Activated CD4-positive, alpha-beta T cell treated with anti-CD3 and anti-CD28 coated beads, Interleukin-2, Interleukin-4, amounts not matched to agents 100 ng/mL and 50 ng/mL, durations not matched to agents 16 hours and 8 hours (primary cell): ENCODE measurements around the gene TOGARAM1.

Source experiments
- DNase-seq: peaks from one replicate; pipeline ENCODE4 v3.0.0-alpha.2; 2020; ENCODE audit warnings: low spot score

TOGARAM1 gene, protein sequence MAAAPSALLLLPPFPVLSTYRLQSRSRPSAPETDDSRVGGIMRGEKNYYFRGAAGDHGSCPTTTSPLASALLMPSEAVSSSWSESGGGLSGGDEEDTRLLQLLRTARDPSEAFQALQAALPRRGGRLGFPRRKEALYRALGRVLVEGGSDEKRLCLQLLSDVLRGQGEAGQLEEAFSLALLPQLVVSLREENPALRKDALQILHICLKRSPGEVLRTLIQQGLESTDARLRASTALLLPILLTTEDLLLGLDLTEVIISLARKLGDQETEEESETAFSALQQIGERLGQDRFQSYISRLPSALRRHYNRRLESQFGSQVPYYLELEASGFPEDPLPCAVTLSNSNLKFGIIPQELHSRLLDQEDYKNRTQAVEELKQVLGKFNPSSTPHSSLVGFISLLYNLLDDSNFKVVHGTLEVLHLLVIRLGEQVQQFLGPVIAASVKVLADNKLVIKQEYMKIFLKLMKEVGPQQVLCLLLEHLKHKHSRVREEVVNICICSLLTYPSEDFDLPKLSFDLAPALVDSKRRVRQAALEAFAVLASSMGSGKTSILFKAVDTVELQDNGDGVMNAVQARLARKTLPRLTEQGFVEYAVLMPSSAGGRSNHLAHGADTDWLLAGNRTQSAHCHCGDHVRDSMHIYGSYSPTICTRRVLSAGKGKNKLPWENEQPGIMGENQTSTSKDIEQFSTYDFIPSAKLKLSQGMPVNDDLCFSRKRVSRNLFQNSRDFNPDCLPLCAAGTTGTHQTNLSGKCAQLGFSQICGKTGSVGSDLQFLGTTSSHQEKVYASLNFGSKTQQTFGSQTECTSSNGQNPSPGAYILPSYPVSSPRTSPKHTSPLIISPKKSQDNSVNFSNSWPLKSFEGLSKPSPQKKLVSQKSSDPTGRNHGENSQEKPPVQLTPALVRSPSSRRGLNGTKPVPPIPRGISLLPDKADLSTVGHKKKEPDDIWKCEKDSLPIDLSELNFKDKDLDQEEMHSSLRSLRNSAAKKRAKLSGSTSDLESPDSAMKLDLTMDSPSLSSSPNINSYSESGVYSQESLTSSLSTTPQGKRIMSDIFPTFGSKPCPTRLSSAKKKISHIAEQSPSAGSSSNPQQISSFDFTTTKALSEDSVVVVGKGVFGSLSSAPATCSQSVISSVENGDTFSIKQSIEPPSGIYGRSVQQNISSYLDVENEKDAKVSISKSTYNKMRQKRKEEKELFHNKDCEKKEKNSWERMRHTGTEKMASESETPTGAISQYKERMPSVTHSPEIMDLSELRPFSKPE (N-terminal part only)

DNA sequence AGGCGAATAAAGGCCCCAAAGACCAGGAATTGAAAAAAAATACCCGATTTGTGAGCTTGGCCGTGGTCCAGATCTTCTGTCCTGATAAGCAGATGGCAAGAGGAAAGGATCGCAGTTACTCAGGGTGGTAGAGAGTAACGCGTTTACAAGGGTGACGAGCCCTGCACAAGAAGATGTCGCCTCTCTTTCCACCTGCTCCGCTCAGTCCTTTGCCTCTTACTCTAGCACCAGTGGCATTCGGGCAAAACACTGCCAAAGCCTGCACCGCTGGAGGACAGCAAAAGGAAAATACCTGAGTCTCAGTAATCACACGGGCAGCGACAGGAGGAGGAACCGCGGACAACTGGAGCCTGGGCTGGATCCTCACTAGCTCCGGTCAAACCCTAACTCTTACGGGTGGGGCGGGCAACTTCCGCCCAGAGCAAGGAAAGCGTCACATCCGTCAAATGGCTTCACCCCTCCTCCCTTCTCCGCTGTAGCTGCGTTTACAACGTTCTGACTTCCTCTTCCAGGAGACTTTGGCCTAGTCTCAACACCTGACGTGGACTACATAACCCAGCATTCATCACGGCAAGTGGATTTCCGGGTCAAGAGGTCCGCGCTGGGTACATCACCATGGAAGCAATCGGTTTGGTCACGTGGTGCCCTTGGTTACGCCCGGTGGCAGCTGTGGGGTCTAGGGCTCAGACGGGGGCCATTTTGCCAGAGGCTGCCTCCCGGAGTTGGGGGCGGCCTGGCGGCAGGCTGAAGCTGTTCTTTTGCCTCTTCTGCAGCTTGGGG, at the start of gene TOGARAM1, which contains the start of gene KLHL28:
Gene TOGARAM1 (plus strand): TSS at position 637 of the 780 bp plus-strand sequence. CDS start 232 bp downstream, outside the sequence.
Gene KLHL28 (minus strand): TSS at position 394 of the 780 bp plus-strand sequence. CDS start 16,019 bp downstream, outside the sequence.
- DNase-seq: peak; percentile 99

DNA sequence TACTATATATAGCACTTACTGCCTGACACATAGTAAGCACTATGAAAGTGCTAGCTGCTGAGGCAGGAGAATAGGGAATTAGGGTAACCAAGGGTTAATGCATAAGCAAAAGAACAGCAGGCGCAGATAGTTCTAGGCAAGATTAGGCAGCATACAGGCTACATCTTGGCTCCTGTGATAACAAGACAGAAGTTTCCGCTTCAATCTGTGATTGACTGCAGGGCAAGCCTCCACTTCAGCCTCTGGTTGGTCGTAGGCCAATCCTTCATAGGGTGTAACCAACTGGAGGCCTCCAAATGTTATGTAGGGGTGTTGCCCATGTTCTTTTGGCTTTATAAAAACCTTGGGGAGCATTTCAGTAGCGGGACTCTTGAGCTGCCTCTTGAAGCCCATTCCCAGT, 47.1 kb upstream of the TOGARAM1 start:
- DNase-seq: no peak

DNA sequence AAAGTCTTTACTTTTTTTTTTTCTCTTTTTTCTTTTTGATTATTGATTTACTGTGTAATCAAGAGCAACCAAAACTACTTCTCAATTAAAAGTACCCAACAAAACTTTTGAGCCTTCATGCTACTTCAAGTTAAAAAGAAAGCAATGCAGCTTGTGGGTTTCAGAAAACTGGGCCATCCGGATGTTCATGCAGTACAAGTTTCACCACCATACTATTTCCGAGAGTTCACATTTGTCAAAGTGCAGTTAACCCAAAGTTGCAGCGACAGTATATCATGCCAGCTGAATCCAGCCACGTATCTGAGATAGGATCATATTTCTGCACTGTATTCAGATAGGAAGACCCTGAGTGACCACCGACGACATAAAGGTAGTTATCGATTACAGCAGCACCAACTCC, 33.2 kb upstream of the TOGARAM1 start:
- DNase-seq: peak; percentile 6

DNA sequence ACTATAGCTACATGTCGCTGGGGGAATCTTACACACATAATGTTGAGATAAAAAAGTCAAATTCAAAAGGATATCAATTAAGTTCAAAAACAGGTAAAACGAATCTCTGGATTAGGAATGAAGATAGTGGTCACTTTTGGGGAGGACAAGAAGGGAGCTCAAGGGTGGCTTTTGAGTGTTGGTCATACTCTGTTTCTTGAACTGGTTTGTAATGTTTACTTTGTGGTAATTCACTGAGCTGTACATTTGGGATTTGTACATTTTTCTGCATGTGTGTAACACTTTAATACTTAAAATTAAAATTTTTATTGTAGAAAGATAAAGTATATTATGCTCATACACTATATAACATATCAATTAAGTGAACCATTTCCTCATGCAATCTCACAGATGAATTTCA, 26.8 kb upstream of the TOGARAM1 start:
- no peak for DNase-seq

DNA sequence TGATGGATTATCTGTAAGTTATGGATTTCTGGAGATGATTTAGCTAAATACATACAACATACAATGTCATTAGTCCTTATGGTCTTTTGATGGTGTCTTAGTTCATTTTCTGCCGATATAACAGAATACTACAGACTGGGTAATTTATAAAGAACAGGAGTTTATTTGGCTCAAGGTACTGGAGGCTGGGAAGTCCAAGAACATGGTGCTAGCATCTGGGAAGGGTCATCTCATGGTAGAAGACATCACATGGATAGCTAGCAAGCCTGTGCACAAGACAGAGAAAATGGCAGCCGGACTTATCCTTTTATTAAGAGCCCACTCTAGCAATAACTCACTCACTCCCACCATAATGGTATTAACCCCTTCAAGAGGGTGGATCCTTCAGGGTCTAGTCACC, 24.4 kb upstream of the TOGARAM1 start:
- no peak for DNase-seq

DNA sequence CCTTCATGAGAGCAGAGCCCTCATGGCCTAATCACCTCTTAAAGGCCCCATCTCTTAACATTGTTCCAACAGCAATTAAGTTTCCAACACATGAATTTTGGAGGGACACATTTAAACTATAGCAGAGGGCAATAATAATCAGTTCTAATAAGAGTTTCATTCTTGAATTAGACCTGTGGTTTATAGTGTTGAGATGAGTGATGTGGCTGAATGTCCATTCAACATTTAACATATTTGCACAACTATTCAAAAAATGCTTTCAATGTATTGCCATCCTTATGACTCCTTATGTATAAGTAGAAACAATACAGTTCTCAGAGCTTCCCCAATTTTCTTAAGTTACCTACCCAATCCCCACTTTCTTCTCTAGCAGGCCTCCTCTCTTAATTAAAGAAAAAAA, 21.8 kb upstream of the TOGARAM1 start:
- no peak for DNase-seq

DNA sequence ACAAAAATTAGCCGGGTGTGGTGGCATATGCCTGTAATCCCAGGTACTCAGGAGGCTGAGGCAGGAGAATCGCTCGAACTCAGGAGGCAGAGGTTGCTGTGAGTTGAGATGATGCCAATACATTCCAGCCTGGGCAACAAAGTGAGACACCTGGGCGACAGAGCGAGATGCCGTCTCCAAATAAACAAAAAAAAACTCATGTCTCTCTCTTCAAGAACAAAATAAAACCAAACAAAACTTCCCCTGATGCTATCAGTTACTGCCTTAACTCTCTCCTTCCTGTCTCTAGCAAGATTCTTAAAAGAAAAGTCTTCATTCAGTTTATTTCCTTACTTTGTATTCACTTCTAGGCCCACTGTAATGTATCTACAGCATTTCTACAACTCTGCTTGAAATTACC, 21.0 kb upstream of the TOGARAM1 start:
- no peak for DNase-seq

DNA sequence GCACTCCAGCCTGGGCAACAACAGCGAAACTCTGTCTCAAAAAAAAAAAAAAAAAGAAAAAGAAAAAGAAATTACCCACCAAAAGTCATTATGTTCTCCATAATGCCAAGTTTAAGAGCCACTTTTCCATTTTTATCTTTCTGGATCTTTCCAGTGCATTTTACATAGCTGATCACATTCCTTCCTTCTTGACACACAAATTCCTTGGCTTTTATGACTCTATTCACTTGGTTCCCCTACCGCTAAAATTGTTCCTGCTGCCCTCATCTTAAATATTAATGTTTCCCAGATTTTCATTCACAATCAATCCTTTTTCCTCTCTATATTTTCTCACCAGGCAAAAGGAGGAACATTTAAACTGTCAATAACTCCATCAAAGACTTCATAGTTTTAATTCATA, 20.4 kb upstream of the TOGARAM1 start:
- DNase-seq: no peak

DNA sequence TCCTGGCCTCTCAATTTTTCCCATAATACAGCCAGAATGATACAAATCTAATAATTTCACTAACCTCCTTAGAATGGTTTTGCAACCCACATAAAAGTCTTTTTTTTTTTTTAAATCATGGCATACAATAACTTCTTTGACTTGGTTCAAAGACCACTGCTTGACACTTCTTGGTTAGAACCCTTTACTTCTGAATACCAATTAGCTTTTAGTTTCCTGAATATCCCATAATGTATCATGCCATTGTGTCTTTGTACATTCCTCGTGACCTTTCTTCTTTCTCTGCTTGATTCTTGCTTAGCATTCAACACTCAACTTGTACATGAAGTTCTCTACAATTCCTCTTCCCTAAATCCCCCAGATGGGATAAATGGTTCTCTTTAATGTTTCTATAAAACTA, 19.6 kb upstream of the TOGARAM1 start:
- DNase-seq: no peak

DNA sequence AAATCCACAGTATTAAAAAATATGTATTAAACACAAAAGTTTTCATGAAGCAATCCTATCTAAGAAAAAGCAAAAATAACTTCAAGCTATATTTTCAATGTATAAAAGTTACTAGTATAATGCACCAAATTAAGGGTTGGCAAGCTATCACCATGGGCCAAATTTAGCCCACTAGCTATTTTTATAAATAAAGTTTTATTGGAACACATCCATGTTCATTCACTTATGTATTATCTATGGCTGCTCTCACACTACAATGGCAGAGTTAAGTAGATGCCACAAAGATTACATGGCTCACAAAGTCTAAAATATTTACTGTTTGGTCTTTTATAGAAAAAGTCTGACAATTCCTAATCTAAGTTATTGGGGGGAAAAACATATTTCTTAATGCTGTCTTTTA, 17.9 kb upstream of the TOGARAM1 start:
- DNase-seq: no peak

DNA sequence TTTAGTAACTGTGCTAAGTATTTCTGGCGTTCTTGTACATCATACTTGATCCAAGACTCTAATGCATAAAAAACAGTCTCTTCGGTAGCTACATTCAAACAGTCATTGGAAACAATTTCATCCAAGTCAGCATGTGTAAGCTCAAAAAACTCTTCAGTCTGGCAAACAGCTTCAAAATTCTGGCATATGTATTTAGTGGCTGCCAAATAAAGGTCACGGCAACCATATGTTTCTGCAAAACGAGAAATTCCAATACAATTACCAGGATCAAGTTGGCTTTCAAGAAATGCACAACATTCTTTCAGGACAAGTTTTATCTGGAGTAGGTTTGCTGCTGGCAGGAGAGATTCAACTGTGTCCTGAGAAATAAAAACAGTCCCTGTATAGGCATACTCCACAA, 16.7 kb upstream of the TOGARAM1 start:
- DNase-seq: no peak

DNA sequence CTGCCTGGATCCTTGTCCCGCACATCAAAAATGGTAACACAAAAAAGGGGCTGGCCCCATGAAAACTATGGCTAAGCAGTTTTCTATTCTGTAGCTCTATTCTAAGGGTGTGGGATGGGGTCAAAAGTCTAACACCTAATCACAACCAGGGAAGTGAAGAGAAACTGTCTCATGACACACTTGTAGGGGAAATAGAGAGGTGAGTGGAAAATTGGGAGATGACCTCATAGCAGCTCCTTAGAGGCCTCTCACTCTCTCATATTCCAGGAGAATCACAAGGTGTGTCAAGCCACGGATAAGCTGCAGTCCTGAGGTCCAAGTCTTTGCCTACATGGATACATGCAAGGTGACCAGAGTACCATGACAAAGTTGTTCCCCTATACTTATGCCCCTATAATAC, 10.9 kb upstream of the TOGARAM1 start:
- DNase-seq: no peak

DNA sequence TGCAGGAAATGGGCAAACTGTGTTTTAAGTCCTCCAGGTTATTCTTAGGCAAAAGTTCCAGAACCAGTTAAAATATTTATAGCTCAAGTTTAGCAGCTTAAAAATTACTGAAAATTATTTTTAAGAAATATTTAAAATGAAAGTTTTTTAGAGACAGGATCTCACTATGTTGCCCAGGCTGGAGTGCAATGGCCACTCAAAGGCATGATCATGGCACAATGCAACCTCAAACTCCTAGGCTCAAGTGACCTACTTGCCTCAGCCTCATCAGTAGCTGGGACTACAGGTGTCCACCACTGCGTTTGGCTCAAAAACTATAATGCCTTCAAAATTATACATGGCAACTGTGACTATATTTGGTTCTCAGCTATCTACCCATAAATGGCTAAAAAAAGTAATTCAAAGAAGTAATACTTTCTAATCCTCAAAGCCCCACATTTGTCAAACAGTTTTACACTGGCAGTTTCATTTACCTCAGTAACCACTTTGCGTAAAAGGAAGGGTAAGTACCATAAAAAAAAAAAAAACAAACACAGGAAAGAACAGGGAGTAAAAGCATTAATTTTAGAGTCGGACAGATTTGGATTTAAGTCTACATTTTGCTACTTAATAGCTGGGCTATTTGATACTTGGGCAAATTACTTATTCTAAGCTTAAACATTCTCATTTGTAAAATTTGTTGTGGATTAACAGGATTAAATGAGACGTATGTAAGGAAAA, 9.4 kb upstream of the TOGARAM1 start:
- no peak for DNase-seq

DNA sequence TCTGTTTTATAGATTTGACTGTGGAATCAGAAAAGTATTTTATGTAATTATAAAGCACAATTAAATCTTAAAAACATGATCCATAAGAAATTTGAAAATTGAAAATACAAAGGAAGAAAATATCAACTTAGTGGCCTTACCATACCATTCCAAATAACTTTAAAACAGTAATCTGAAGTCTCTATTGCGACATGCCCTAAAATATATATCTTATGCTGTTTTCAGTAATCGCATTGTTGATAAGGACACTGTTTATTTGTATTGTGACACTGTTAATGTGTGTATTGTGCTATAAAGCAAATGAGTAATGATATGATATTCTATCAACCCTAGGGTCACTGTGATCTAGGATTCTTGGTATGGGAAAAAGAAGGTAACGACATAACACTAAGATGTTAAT, 7.2 kb upstream of the TOGARAM1 start:
- no peak for DNase-seq

DNA sequence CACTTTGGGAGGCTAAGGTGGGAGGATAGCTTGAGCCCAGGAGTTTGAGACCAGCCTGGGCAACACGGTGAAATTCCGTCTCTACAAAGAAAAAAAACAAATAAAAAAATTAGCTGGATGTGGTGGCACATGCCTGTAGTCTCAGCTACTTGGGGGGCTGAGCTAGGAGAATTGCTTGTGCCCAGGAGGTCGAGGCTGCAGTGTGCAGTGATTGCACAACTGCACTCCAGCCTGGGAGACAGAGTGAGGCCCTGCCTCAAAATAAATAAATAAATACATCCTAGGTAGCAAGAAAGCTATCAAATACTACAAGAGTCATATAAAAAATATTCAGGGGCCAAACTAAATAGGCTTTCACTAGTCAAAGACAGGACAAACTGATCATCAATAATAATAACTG, 6.5 kb upstream of the TOGARAM1 start:
- DNase-seq: no peak

DNA sequence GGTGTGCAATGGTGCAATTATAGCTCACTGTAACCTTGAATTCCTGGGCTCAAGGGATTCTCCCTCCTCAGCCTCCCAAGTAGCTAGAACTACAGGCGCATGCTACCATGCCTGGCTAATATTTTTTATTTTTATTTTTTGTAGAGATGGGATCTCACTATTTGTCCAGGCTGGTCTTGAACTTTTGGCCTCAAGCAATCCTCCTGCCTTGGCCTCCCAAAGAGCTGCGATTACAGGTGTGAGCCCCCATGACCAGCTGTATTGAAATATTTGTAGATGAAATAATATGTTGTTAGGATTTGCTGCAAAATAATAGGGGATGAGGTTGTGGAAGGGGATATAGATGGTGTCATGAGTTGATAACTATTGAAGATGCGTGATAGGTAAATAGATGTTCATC, 5.1 kb upstream of the TOGARAM1 start:
- no peak for DNase-seq

DNA sequence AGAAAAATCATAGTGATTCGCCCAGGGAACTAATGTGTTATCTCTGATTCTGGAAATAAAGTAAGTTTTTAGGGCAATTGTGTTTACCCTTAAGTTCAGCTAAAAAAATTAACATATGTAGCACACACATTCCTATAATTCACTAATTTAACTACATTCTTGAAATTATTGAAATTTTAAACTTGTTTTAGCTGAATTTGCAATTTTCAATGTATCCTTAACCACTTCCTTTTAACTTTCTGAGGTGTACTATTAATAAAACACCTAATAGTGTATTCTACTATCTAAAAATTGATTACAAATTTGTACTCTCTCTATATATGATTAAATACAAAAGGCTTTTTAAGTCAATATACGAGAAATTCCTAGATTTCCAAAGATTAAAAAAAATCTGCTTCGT, 2.5 kb upstream of the TOGARAM1 start:
- no peak for DNase-seq

DNA sequence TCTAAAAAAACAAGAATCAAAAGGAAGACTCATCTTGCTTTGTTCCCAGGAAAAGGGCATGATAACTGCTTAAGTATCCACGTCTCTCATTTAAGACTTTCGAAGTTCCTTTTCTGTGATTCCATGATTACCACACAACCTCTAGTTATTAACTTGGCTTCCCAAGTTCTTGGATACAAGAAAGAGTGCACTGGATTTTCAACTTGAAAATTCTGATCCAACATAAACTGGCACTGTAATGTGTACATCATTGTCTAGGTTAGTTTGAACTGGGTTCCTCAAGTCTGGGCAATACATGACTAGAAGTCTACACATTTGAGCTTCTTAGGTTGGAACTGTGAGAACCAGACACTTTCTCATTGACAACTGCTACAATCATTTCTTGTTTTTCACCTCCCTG, 1.8 kb upstream of the TOGARAM1 start:
- DNase-seq: peak; percentile 11

DNA sequence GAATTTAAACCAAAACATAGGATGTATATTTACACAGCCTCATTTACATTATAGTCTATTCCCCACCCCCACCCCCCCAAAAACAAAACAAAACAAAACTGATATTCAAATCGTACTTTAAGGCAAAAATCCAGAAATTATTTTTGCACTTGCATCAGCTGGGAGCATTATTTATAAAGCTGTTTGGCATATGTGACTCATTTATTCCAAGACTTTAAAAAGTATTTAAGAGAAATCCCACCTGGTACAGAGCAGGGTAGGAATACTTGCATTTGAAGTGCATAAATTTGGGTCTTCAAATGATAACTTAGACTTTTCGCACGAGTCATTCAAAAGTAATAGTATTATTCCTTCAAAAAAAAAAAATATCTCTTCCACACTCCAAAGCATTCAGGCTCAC, 1.3 kb upstream of the TOGARAM1 start:
- no peak for DNase-seq

DNA sequence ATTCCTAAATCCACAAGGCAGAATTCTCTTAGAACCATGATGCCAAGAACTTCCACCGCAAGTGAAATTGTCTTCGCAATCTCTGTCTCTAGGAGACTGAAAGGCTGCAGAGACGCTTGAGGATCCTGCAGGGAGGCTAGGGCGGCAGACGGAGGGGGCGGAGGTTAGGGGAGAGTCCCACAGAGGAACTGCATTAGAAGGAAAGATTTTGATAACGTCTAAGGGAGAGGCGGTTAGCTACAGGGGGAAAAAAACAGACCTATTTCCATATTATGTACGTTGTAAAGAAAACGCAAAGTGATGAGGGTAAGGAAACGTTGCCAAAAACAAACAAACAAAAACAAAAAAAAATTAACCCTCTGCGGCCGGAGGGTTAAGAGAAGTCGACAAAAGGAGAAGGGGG, 838 bp upstream of the TOGARAM1 start:
- peak; percentile 48 for DNase-seq
